Activated T-cell treated with anti-CD3 and anti-CD28 coated beads, Interleukin-2, amount 50 U/mL, for 72 hours (primary cell): ENCODE measurements around the gene GDF10. TPM values are rescaled to one million over a fixed set of nuclear protein-coding genes. Genes with fewer than 3 reads are reported as not detected.
A peak's percentile ranks its signal among the peaks of the same experiment; 100 is the strongest.

Source experiments
- ATAC-seq, 2 donors: fragments of 150-1000 bp; cut with Tn5 transposase; replicated peaks in 1 of 2; 2 replicates each; pipeline ENCODE4 v1.10.0; 2021; ENCODE audit warnings: moderate library complexity in 2 of 2, mild to moderate bottlenecking in 1 of 2
- DNase-seq, 2 donors: peaks; one replicate each; pipeline ENCODE4 v3.0.0; 2021 to 2022; ENCODE audit warnings: mixed read lengths in 1 of 2
- H3K27ac Mint-ChIP-seq: one replicate; pipeline ENCODE4 v1.8.0; 2022; ENCODE audit warnings: mild to moderate bottlenecking, moderate library complexity, mixed read lengths
- H3K27me3 Mint-ChIP-seq: one replicate; pipeline ENCODE4 v1.8.0; 2022; ENCODE audit warnings: low read depth, mixed read lengths
- H3K36me3 Mint-ChIP-seq, 2 donors: one replicate each; pipeline ENCODE4 v1.8.0; 2022; ENCODE audit warnings: mixed read lengths in 2 of 2, mild to moderate bottlenecking in 1 of 2; ENCODE audit not compliant: insufficient read depth in 2 of 2
- H3K4me1 Mint-ChIP-seq: one replicate; pipeline ENCODE4 v1.8.0; 2022; ENCODE audit warnings: low read depth, mixed read lengths
- H3K4me3 Mint-ChIP-seq, 2 donors: one replicate each; pipeline ENCODE4 v1.8.0; 2022; ENCODE audit warnings: mild to moderate bottlenecking in 2 of 2, mixed read lengths in 2 of 2, moderate library complexity in 2 of 2
- H3K9me3 Mint-ChIP-seq, 2 donors: one replicate each; pipeline ENCODE4 v1.8.0; 2022; ENCODE audit warnings: mixed read lengths in 2 of 2
- total RNA-seq, 2 donors: library from RNA; stranded (reverse); gene quantifications; one replicate each; pipeline ENCODE4 v1.2.3, GENCODE V29; 2022

The GDF10 gene
- total RNA-seq, 2 donors from 2014 or later = 0.19 TPM

GRCh38 chr10:47351899-47352815 is 52.2 kb downstream of the GDF10 start:
- Mint-ChIP-seq H3K9me3 (no peaks in the 10 kb centered on the region), H3K4me1 (no peaks in the 10 kb centered on the region), H3K4me3 (no peak overlapping the region), H3K36me3 (no peaks in the 10 kb centered on the region), H3K27me3 (no peaks in the 10 kb centered on the region), H3K27ac (no peak overlapping the region)
- no peak for ATAC-seq
- DNase-seq = no peak

GRCh38 chr10:47353351-47353750 is 53.4 kb downstream of the GDF10 start:
- Mint-ChIP-seq H3K27ac (no peak overlapping the region), H3K4me3 (no peak overlapping the region), H3K4me1 (no peaks in the 10 kb centered on the region), H3K27me3 (no peaks in the 10 kb centered on the region), H3K36me3 (no peaks in the 10 kb centered on the region), H3K9me3 (no peaks in the 10 kb centered on the region)
- no peak for ATAC-seq
- DNase-seq = no peak

- Mint-ChIP-seq H3K4me3 (no peak overlapping the region), H3K27ac (no peak overlapping the region), H3K9me3 (no peaks in the 10 kb centered on the region), H3K27me3 (no peaks in the 10 kb centered on the region), H3K36me3 (no peaks in the 10 kb centered on the region), H3K4me1 (no peaks in the 10 kb centered on the region)
- no peak for ATAC-seq
- no peak for DNase-seq
Measured at GRCh38 chr10:47354165-47354564, 54.2 kb downstream of the GDF10 start.

GRCh38 chr10:47354900-47355299 is 54.9 kb downstream of the GDF10 start:
- Mint-ChIP-seq H3K4me1 (no peaks in the 10 kb centered on the region), H3K27ac (no peak overlapping the region), H3K36me3 (no peaks in the 10 kb centered on the region), H3K27me3 (no peaks in the 10 kb centered on the region), H3K4me3 (no peak overlapping the region), H3K9me3 (no peaks in the 10 kb centered on the region)
- no peak for ATAC-seq
- no peak for DNase-seq

GRCh38 chr10:47356708-47357107 is 56.7 kb downstream of the GDF10 start:
- Mint-ChIP-seq H3K9me3 (no peaks in the 10 kb centered on the region), H3K4me1 (no peaks in the 10 kb centered on the region), H3K27me3 (no peaks in the 10 kb centered on the region), H3K36me3 (no peaks in the 10 kb centered on the region), H3K4me3 (no peak overlapping the region), H3K27ac (no peak overlapping the region)
- no peak for ATAC-seq
- no peak for DNase-seq

GRCh38 chr10:47357131-47357582 is 57.2 kb downstream of the GDF10 start:
- no peaks in the 10 kb centered on the region for H3K36me3 Mint-ChIP-seq
- no peaks in the 10 kb centered on the region for H3K9me3 Mint-ChIP-seq
- DNase-seq (no peak), ATAC-seq (no peak)
- H3K4me3 Mint-ChIP-seq = no peak overlapping the region
- no peak overlapping the region for H3K27ac Mint-ChIP-seq
- no peaks in the 10 kb centered on the region for H3K4me1 Mint-ChIP-seq
- H3K27me3 Mint-ChIP-seq = no peaks in the 10 kb centered on the region

- Mint-ChIP-seq H3K9me3 (no peaks in the 10 kb centered on the region), H3K4me3 (no peak overlapping the region), H3K27me3 (no peaks in the 10 kb centered on the region), H3K36me3 (no peaks in the 10 kb centered on the region), H3K27ac (no peak overlapping the region), H3K4me1 (no peaks in the 10 kb centered on the region)
- no peak for DNase-seq
- ATAC-seq = no peak
Measured at GRCh38 chr10:47357911-47358310, 57.9 kb downstream of the GDF10 start.

GRCh38 chr10:47358457-47358856 is 58.5 kb downstream of the GDF10 start:
- ATAC-seq (no peak), DNase-seq (no peak)
- no peak overlapping the region for H3K27ac Mint-ChIP-seq
- H3K36me3 Mint-ChIP-seq = no peaks in the 10 kb centered on the region
- no peaks in the 10 kb centered on the region for H3K9me3 Mint-ChIP-seq
- no peaks in the 10 kb centered on the region for H3K27me3 Mint-ChIP-seq
- no peak overlapping the region for H3K4me3 Mint-ChIP-seq
- no peaks in the 10 kb centered on the region for H3K4me1 Mint-ChIP-seq

- Mint-ChIP-seq H3K27me3 (no peaks in the 10 kb centered on the region), H3K9me3 (no peaks in the 10 kb centered on the region), H3K4me3 (no peak overlapping the region), H3K36me3 (no peaks in the 10 kb centered on the region), H3K4me1 (no peaks in the 10 kb centered on the region), H3K27ac (no peak overlapping the region)
- DNase-seq (no peak), ATAC-seq (no peak)
Measured at GRCh38 chr10:47359101-47359500, 59.1 kb downstream of the GDF10 start.

- ATAC-seq (no peak), DNase-seq (no peak)
- Mint-ChIP-seq H3K4me1 (no peaks in the 10 kb centered on the region), H3K9me3 (no peaks in the 10 kb centered on the region), H3K27me3 (no peaks in the 10 kb centered on the region), H3K27ac (no peak overlapping the region), H3K4me3 (no peak overlapping the region), H3K36me3 (no peaks in the 10 kb centered on the region)
Measured at GRCh38 chr10:47359626-47360418, 59.8 kb downstream of the GDF10 start.

GRCh38 chr10:47360419-47361040 is 60.5 kb downstream of the GDF10 start:
- no peaks in the 10 kb centered on the region for H3K36me3 Mint-ChIP-seq
- no peak overlapping the region for H3K27ac Mint-ChIP-seq
- no peak for ATAC-seq

GRCh38 chr10:47361293-47361692 is 61.3 kb downstream of the GDF10 start:
- no peaks in the 10 kb centered on the region for H3K4me1 Mint-ChIP-seq
- no peaks in the 10 kb centered on the region for H3K9me3 Mint-ChIP-seq
- ATAC-seq = peak in 1 of 2 donors; percentile 19
- no peaks in the 10 kb centered on the region for H3K27me3 Mint-ChIP-seq
- no peak overlapping the region for H3K27ac Mint-ChIP-seq
- DNase-seq = peak; percentile 35 to 46
- H3K4me3 Mint-ChIP-seq = no peak overlapping the region
- H3K36me3 Mint-ChIP-seq = no peaks in the 10 kb centered on the region

More at GRCh38 chr10:47360419-47361040, 60.5 kb downstream of the GDF10 start:
- no peaks in the 10 kb centered on the region for H3K4me1 Mint-ChIP-seq
- no peak for DNase-seq
- no peaks in the 10 kb centered on the region for H3K9me3 Mint-ChIP-seq
- H3K27me3 Mint-ChIP-seq = no peaks in the 10 kb centered on the region
- H3K4me3 Mint-ChIP-seq = no peak overlapping the region

GRCh38 chr10:47362199-47362598 is 62.2 kb downstream of the GDF10 start:
- Mint-ChIP-seq H3K27ac (no peak overlapping the region), H3K27me3 (no peaks in the 10 kb centered on the region), H3K4me3 (no peak overlapping the region), H3K9me3 (no peaks in the 10 kb centered on the region), H3K4me1 (no peaks in the 10 kb centered on the region), H3K36me3 (no peaks in the 10 kb centered on the region)
- ATAC-seq = no peak
- no peak for DNase-seq
